Measurements from ENCODE around the gene CYP4F22.
A peak's percentile ranks its signal among the peaks of the same experiment; 100 is the strongest.
"Not testable (repeated sequence)": the region's sequence is repeated elsewhere in the genome, so short reads cannot be mapped to it uniquely, and the experiment has no call there.

Gene CYP4F22

GRCh38 chr19:15564534-15565168 is 56.3 kb downstream of the CYP4F22 start:
- H3K4me3 ChIP-seq (ENCODE audit: low read depth, low read length) = no peak overlapping the region

- H3K4me3 ChIP-seq (ENCODE audit: low read depth, low read length) = no peak overlapping the region
These were observed 62.1 kb downstream of the CYP4F22 start for GRCh38 chr19:15570420-15570819.

- no peak overlapping the region for H3K4me3 ChIP-seq (ENCODE audit: low read depth, low read length)
These were observed 67.1 kb downstream of the CYP4F22 start for GRCh38 chr19:15575406-15575805.

GRCh38 chr19:15576526-15577156 is 68.3 kb downstream of the CYP4F22 start:
- H3K4me3 ChIP-seq (ENCODE audit: low read depth, low read length) = no peak overlapping the region

GRCh38 chr19:15577184-15577771 is 69.0 kb downstream of the CYP4F22 start:
- no peak overlapping the region for H3K4me3 ChIP-seq (ENCODE audit: low read depth, low read length)

- H3K4me3 ChIP-seq (ENCODE audit: low read depth, low read length) = no peak overlapping the region
These were observed 75.0 kb downstream of the CYP4F22 start for GRCh38 chr19:15583346-15583745.

DNA sequence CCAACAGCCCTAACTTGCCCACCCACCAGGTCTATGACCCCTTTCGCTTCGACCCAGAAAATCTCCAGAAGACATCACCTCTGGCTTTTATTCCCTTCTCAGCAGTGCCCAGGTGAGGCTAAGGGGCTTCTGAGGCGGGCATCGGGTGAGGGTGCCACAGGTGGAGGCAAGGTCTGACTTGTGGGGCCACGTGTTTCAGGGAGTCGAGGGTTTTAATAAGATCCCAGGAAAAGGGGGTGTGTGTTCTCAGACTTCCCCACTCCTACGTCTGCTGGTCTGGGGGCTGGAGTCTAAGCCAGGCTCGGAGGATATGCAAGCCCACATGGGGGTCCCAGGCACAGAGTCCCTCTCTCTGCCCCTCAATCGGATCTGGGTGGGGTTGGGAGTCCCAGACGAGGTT is 75.8 kb downstream of the CYP4F22 start:
- no peak overlapping the region for H3K4me3 ChIP-seq (ENCODE audit: low read depth, low read length)

- peak overlapping the region; percentile 44 for H3K4me3 ChIP-seq (ENCODE audit: low read depth, low read length)
These were observed 76.3 kb downstream of the CYP4F22 start for GRCh38 chr19:15584541-15585115.

GRCh38 chr19:15587663-15588062 is 79.3 kb downstream of the CYP4F22 start:
- H3K4me3 ChIP-seq (ENCODE audit: low read depth, low read length) = no peak overlapping the region

DNA sequence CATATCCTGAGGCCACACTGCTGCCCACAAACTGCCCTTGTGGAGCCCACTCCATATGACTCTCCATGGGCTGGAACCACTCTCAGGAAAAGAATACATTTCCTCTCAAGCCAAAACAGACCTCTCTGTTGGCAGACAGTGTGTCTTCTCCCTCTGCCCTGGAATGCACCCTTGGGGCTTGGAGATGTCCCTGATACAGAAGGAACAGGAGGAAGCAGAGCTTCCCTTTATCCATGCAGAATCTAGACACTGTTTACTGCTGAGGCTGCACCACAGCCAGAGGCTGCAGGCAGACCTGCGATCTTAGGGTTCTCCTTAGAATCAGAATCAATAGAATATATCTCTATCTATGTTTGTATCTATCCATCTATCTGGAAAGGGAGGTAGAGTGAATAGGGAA is 79.9 kb downstream of the CYP4F22 start:
- H3K4me3 ChIP-seq (ENCODE audit: low read depth, low read length) = no peak overlapping the region

- H3K4me3 ChIP-seq (ENCODE audit: low read depth, low read length) = no peak overlapping the region
These were observed 81.6 kb downstream of the CYP4F22 start for GRCh38 chr19:15589760-15590451.

DNA sequence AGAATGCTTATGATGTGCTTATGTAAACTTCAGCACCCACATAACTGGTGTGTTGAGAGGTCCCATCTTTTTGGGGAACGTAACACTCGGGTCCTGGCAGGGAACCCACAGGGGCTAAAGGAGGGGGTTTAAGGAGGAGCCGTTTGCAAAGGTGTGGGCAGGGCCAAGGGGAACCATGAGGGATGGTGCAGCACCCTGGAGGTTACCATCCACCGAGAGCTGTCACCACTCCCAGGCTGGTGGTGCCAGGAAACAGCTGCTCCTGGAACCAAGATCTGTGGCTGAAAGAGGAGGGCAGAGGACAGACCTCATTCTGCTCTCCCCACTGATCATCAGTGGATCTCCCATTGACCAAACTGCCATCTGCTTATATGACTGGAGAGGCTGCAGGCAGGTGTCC is 83.5 kb downstream of the CYP4F22 start:
- no peak overlapping the region for H3K4me3 ChIP-seq (ENCODE audit: low read depth, low read length)

GRCh38 chr19:15592506-15592905 is 84.2 kb downstream of the CYP4F22 start:
- not testable (repeated sequence) for H3K4me3 ChIP-seq (ENCODE audit: low read depth, low read length)

GRCh38 chr19:15593766-15594165 is 85.4 kb downstream of the CYP4F22 start:
- H3K4me3 ChIP-seq (ENCODE audit: low read depth, low read length) = not testable (repeated sequence)

DNA sequence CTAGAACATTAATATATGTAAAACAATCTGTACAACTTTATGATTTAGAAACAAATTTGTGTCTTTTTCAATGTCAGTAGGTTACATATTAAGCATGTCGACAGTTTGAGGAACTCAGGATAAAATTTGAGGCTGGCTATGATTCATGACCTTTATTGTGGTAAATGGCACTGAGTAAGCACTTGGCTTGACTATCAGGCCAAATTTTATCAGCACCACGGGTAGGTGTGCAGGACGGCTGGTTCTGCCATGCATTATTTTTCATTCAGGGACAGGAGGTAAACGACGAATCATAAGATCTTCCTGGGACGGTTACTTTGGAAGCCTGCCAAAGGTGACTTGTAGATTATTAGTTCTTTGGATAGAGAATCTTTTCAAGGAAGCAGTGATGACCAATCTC is 86.7 kb downstream of the CYP4F22 start:
- no peak overlapping the region for H3K4me3 ChIP-seq (ENCODE audit: low read depth, low read length)
